Measurements from ENCODE around the gene HOXC10. TPM values are rescaled to one million over a fixed set of nuclear protein-coding genes. Genes with fewer than 3 reads are reported as not detected.

HOXC10 gene
- total RNA-seq, 1 experiment from 2014 or later, result 3.8 TPM

GRCh38 chr12:54022960-54023884 lies 38.3 kb downstream of the HOXC10 start:
- Histone ChIP-seq H4K20me1 (ENCODE audit: insufficient read depth) (no peaks in the 10 kb centered on the region), H3K4me1 (ENCODE audit: control insufficient read depth in 1 of 2, insufficient read depth in 2 of 2, low read length in 2 of 2) (peaks cover 18 to 31% of the 10 kb centered on the region in 2 experiments; a peak in 3 of 4 replicates), H3K27me3 (ENCODE audit: insufficient read depth, low read length) (no peaks in the 10 kb centered on the region), H3K79me2 (ENCODE audit: insufficient read depth, low read length) (no peaks in the 10 kb centered on the region), H3K9me2 (ENCODE audit: insufficient read depth) (no peaks in the 10 kb centered on the region), H3K36me3 (ENCODE audit: control insufficient read depth in 1 of 2, insufficient read depth in 2 of 2, low read length in 2 of 2) (no peaks in the 10 kb centered on the region), H3K9ac (ENCODE audit: low read length) (no peak overlapping the region), H3K27ac (ENCODE audit: low read depth, low read length) (no peak overlapping the region), H3K4me3 (replicated peaks in 1 of 2; ENCODE audit: low read depth in 1 of 2, low read length in 2 of 2) (no peak overlapping the region), H3K4me2 (ENCODE audit: low read length) (no peak overlapping the region), H2AFZ (ENCODE audit: low read depth, low read length, poor library complexity, severe bottlenecking) (no peak overlapping the region), H3K9me3 (ENCODE audit: control insufficient read depth in 1 of 2, insufficient read depth in 1 of 2, low read depth in 1 of 2, low read length in 2 of 2) (no peaks in the 10 kb centered on the region)
- DNase-seq (ENCODE audit: low read depth, low spot score) (no peak), ATAC-seq (no peak)
- ChIA-PET POLR2A (no interaction called here), RAD21 (ENCODE audit: low non-redundant PET in 1 of 2, low total read pairs in 2 of 2, uncharacterized antibody in 2 of 2, unreplicated experiment in 2 of 2) (interaction anchor here in 1 of 2 experiments (0.6 kb wide), 1 partner anchor 238 kb away, joined by 4 read pairs; no protein-coding TSS in a partner anchor), CTCF (interaction anchor here (1.5 to 5.3 kb wide), 4 partner anchors 9 to 178 kb away, joined by 3 to 38 read pairs (median 6); partner anchors contain the start of genes HOXC5 and HOXC9)
- no peak for TF ChIP-seq SIN3A (IDR thresholded peaks at IDR 0.05; ENCODE audit: low read depth)
- no peak for TF ChIP-seq POLR2AphosphoS5 (IDR thresholded peaks at IDR 0.05; ENCODE audit: low read depth, low read length)
- TF ChIP-seq ZNF274 (IDR thresholded peaks at IDR 0.05; ENCODE audit: low read depth, low read length), result no peak
- no peak for TF ChIP-seq ATF3 (IDR thresholded peaks at IDR 0.05)
- no peak for TF ChIP-seq RAD21 (IDR thresholded peaks at IDR 0.05; ENCODE audit: low read depth)
- TF ChIP-seq ZFX (IDR thresholded peaks at IDR 0.05), result no peak
- no peak for TF ChIP-seq SRF (IDR thresholded peaks at IDR 0.05; ENCODE audit: low read depth)
- no peak for TF ChIP-seq EGR1 (IDR thresholded peaks at IDR 0.05; ENCODE audit: low read depth)
- no peak for TF ChIP-seq REST (IDR thresholded peaks at IDR 0.05; ENCODE audit: low read depth)
- TF ChIP-seq CTCF (IDR thresholded peaks at IDR 0.05 in 2 of 3, conservative IDR thresholded peaks at IDR 0.05 in 1 of 3; ENCODE audit: borderline replicate concordance in 1 of 3, insufficient read depth in 1 of 3, low read depth in 2 of 3, low read length in 2 of 3), result no peak
- no peak for TF ChIP-seq ZBTB33 (IDR thresholded peaks at IDR 0.05; ENCODE audit: extremely low read depth, insufficient replicate concordance, low read length)
- no peak for TF ChIP-seq EZH2 (IDR thresholded peaks at IDR 0.05)
- no peak for TF ChIP-seq POLR2A (IDR thresholded peaks at IDR 0.05; ENCODE audit: borderline replicate concordance, extremely low read depth, insufficient read depth, insufficient read length)
- no peak for TF ChIP-seq FOSL1 (IDR thresholded peaks at IDR 0.05; ENCODE audit: low read depth)
- TF ChIP-seq TCF7L2 (IDR thresholded peaks at IDR 0.05; ENCODE audit: borderline replicate concordance, extremely low read depth, insufficient read depth, insufficient read length), result no peak
- TF ChIP-seq SP1 (IDR thresholded peaks at IDR 0.05; ENCODE audit: low read depth), result no peak
- no peak for TF ChIP-seq ELF1 (IDR thresholded peaks at IDR 0.05; ENCODE audit: borderline replicate concordance, low read depth)
- TF ChIP-seq CEBPB (IDR thresholded peaks at IDR 0.05; ENCODE audit: low read depth), result no peak
- TF ChIP-seq EZH2phosphoT487 (IDR thresholded peaks at IDR 0.05; ENCODE audit: borderline replicate concordance), result no peak
- BruUV-seq (replicated peaks), result no TSS peak
- intact Hi-C loops (cut with micrococcal nuclease), result no loop called here
